DMS153 treated with DMSO at 0.1 percent for 48 hours (cell line): ENCODE results near the gene TTC27.
A peak's percentile ranks its signal among the peaks of the same experiment; 100 is the strongest.
"Not testable (repeated sequence)": the region's sequence is repeated elsewhere in the genome, so short reads cannot be mapped to it uniquely, and the experiment has no call there.

ENCODE experiments used
- DNase-seq: peaks from one replicate; lab custom pipeline; 2025; ENCODE audit not compliant: unreplicated experiment; lab: John Stamatoyannopoulos, UW

The TTC27 gene

DNA sequence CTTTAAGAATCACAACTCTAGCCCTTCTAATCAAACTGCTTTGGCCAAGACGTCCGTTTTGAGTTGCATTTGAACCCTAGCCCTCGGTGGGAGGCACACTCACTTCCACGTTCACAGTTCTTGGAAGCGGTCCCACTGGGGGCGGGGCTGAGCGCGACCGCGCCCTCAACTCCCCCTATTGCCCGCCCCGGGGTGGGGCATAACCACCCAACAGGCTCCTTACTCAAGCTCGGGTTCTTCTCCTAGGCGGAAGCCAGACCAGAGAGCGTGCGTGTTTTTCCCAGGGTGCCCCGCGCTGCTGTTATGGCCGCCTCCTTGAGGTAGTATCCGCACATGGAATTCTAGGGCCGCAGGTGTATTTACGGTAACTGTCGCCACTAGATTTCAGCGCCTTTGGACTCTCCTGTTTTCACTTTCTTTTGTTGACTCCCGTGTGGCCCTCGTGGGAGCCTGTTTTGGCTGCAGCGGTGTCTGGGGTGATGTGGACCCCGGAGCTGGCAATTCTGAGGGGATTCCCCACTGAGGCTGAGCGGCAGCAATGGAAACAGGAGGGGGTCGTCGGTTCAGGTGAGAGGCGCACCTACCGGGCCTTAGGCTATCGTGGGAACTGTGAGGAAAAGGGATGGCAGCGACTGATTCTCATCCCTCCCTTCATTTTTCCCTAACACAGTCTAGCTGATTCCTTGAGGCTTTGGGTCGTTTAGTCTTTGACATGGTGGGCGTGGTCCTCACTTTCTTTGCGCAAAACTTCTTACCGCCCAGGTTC lies at the start of gene TTC27:
Gene TTC27, plus strand, starts transcription at position 237 of the 766 bp plus-strand sequence. Its CDS starts 243 bp downstream, at position 480.
- peak; percentile 89 for DNase-seq

- DNase-seq: no peak
Observed at GRCh38 chr2:32591669-32592463, 36.0 kb upstream of the TTC27 start.

DNA sequence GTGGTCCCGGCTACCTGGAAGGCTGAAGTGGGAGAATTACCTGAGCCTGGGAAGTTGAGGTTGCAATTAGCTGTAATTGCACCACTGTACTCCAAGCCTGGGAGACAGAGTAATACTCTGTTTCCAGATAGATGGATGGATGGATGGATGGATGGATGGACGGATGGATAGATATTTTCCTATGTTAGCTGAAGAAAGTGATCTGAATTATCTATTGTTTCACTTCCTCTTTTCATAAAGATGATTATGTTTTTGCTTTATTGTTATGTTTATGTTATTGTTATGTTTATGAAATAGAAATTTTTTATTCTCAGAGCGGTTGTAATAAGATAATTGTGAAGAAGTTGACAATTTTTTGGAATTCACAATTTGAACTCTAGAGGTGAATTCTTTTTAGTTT lies 33.3 kb upstream of the TTC27 start:
- no peak for DNase-seq

DNA sequence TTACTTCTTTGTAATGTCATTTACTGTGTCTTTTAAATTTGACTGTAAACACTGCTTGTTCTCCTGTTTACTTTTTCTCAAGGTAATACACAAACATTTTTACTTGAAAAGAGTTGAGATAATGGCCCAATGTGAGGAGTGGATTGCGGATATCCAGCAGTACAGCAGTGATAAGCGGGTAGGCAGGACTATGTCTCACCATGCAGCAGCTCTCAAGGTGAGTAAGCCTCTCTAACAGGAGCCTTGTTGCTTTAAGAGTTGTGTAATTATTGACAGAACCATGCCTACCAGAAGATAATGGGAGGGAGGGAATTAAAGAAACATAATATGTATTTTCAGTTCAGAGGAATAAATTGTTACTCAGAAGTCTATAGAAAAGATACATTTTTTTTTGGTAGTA lies 16.5 kb upstream of the TTC27 start:
- no peak for DNase-seq

DNA sequence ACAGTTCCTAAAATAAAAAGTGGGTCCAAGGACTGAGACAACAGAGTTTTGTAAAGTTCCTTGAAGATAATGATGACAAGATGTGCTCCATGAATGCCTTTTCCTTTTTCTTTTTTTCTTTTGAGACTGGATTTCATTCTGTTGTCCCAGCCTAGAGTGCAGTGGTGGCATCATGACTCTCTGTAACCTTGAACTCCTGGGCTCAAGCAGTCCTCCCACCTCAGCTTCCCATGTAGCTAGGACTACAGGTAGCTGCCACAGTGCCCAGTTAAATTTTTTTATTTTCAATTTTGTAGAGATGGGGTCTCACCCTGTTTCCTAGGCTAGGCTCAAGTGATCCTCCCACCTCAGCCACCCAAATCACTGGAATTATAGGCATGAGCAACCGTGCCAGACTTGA lies 16.1 kb upstream of the TTC27 start:
- no peak for DNase-seq

GRCh38 chr2:32614084-32614483 lies 13.8 kb upstream of the TTC27 start:
- no peak for DNase-seq

- no peak for DNase-seq
Observed at GRCh38 chr2:32617599-32618189, 10.2 kb upstream of the TTC27 start.

DNA sequence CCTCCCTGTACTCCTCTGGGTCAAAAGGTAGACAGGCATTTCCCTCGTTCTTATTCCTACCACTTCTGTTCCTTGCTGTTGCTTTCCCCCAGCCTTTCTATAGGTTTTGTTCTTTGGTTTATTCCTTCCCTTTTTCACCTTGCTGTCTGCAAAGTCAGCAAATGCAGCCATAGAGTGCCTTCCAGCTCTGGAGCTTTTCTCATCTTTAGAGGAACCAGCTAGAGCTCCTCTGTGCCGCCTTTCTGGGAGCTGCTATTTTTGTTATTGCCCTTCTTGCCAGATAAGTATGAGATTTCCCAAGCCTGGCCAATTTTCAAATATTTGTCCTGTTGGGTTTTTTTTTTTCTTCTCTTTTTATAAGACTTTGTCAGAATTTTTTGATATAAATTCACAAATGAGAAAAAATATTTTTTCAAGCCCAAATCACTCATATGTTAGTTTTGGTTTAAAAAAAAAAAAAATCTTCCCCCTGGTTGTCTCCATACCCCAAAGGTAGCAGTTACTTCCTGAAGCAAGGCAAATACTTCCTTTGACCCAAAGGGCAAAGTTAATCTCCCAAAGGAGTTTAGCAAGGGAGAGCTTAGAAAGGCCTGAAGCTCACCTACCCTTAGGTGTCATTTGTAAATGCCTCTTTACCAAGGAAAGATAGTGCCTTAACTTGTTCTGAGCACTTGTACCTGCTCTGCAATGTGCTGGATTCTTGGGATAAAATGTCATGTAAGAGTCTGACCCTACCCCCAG lies 5.1 kb upstream of the TTC27 start:
- DNase-seq: no peak

- no peak for DNase-seq
Observed at GRCh38 chr2:32623311-32623706, 4.5 kb upstream of the TTC27 start.

DNA sequence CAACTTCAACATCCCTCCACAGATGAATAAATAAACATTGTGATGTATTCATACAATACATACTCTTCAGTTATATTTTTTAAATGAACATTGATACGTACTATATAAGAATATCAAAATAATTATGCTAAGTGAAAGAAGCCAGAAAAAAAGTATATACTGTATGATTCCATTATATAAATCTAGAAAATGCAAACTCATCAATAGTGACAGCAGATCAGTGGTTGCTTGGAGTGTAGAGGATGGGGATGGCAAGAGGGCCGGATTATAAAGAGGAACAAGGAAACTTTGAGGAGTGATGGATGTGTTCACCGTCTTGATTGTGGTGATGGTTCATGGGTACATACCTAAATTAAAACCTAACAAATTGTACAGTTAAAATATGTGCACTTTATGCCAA lies 3.0 kb upstream of the TTC27 start:
- DNase-seq: no peak

GRCh38 chr2:32626639-32627221 lies 1.1 kb upstream of the TTC27 start:
- no peak for DNase-seq

- peak; percentile 31 for DNase-seq
Observed at GRCh38 chr2:32627441-32627813, 423 bp upstream of the TTC27 start.

- DNase-seq: no peak
Observed at GRCh38 chr2:32632089-32632488, 4.2 kb downstream of the TTC27 start.

DNA sequence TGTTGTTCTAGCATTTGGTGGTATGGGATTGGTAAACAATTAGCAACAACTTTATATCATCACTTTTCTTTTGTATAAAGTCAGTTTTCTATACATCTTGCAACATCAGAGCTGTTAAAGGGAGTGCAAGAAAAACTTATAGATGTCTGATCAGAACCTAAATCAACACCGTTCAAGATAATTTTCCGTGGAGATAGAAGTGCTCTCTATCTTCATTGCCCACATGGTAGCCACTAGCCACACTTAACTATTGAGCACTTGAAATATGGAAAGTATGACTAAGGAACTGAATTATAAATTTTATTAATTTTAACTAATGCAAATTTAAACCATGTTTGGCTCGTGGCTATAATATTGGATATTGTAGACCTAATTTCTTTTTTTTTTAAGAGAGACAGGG lies 5.2 kb downstream of the TTC27 start:
- no peak for DNase-seq

DNA sequence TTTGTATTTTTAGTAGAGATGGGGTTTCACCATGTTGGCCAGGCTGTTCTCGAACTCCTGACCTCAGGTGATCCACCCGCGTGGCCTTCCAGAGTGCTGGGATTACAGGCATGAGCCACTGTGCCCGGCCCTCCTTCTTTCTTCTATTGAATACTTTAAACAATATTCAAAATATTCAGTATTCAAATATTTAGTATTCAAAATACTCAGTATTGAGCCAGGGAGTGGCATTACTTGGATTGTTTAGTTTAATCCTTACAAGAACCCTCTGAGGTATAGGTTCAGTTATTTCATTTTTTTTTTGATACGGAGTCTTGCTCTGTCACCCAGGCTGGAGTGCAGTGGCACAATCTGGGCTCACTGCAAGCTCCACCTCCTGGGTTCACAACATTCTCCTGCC lies 10.7 kb downstream of the TTC27 start:
- not testable (repeated sequence) for DNase-seq

DNA sequence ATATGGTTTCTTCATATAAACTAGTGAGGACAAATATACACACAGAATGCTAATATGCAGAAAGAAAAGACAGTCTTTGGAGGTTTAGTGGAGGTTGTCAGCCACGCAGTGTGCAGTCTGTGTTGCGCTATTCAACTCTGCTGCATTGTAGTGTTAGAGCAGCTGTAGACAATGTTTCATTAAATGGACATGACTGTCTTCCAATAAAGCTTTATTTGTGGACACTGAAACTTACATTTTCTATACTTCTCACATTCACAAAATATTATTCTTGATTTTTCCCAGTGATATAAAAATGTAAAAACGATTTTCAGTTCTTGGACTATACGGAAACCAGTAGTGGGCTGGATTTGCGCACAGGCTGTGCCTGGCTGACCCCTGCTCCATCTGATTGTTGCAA lies 13.3 kb downstream of the TTC27 start:
- DNase-seq: no peak

DNA sequence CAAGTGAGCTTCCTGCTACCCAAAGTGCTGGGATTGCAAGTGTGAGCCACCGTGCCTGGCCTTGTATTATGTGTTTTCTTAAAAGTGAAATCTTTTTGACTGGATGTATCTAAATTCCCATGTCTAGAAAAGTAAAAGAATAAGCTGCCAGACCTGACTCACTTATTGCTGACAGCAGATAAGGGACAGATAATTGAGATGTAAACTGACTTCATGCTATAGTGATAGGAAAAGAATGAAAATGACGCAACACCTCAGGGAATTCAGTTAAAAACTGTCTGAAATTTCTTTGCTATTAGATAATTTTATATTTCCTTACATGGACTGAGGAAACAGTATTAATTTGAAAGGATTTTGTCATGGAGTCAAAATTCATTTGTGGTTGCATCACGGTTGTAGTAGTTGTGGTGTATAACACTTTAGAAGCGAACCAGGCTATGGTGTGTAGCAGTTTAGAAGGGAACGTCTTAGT lies 19.4 kb downstream of the TTC27 start:
- no peak for DNase-seq

GRCh38 chr2:32652555-32653209 lies 24.8 kb downstream of the TTC27 start:
- no peak for DNase-seq

GRCh38 chr2:32656069-32656468 lies 28.2 kb downstream of the TTC27 start:
- DNase-seq: no peak

DNA sequence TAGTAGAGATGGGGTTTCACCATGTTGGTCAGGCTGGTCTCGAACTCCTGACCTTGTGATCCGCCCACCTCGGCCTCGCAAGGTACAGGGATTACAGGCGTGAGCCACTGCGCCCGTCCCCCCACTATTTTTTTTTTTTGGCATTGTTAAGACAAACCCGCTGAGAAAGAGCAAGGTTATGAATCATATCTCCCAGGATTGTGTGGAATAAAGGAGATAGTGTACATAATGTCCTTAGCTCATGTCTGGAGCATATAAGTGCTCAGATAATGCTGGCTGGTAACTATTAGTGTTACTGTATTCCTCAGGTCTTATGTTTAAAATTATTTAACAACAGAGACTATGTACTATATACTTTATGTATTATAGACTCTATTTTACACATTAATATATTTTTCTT lies 36.0 kb downstream of the TTC27 start:
- DNase-seq: no peak
